ENCODE data around the gene SCMH1. TPM values are rescaled to one million over a fixed set of nuclear protein-coding genes. Genes with fewer than 3 reads are reported as not detected.

Gene SCMH1
- total RNA-seq, 1 experiment from 2014 or later, result 16.5 TPM

GRCh38 chr1:41241354-41241748 lies 755 bp downstream of the SCMH1 start:
- no peaks in the 10 kb centered on the region for H3K36me3 Mint-ChIP-seq (ENCODE audit: insufficient read depth in 1 of 3, low read depth in 3 of 3)
- no CpG with 5 or more reads among the region's 45 CpGs for WGBS (ENCODE audit: extremely low coverage, insufficient read length, low lambda C conversion rate)

More at GRCh38 chr1:41241354-41241748, 755 bp downstream of the SCMH1 start:
- H3T11ph ChIP-seq (ENCODE audit: low read length), result no peak overlapping the region
- H3K27me3 Mint-ChIP-seq (ENCODE audit: low read depth), result peaks cover 28% of the 10 kb centered on the region
- TF ChIP-seq, protein P1, sequence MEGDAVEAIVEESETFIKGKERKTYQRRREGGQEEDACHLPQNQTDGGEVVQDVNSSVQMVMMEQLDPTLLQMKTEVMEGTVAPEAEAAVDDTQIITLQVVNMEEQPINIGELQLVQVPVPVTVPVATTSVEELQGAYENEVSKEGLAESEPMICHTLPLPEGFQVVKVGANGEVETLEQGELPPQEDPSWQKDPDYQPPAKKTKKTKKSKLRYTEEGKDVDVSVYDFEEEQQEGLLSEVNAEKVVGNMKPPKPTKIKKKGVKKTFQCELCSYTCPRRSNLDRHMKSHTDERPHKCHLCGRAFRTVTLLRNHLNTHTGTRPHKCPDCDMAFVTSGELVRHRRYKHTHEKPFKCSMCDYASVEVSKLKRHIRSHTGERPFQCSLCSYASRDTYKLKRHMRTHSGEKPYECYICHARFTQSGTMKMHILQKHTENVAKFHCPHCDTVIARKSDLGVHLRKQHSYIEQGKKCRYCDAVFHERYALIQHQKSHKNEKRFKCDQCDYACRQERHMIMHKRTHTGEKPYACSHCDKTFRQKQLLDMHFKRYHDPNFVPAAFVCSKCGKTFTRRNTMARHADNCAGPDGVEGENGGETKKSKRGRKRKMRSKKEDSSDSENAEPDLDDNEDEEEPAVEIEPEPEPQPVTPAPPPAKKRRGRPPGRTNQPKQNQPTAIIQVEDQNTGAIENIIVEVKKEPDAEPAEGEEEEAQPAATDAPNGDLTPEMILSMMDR (conservative IDR thresholded peaks at IDR 0.05), result no peak
- no peak overlapping the region for H4K5ac ChIP-seq (ENCODE audit: insufficient read length, low read depth, low read length)
- DNase-seq, result peak; percentile 61
- peaks cover 6% of the 10 kb centered on the region for H3K79me1 ChIP-seq (ENCODE audit: insufficient read depth, low read depth, low read length, poor library complexity, severe bottlenecking)
- H3K18ac ChIP-seq (ENCODE audit: insufficient read length, low read depth, low read length), result no peak overlapping the region
- peak overlapping the region; percentile 62 for H3K4me2 ChIP-seq (ENCODE audit: insufficient read depth, insufficient read length, low read length)
- no peak overlapping the region for H3K27ac ChIP-seq (ENCODE audit: insufficient read length, low read depth, low read length)
- no peak overlapping the region for H4K91ac ChIP-seq (ENCODE audit: insufficient read length, low read depth, low read length)
- peaks cover 4% of the 10 kb centered on the region for H3K23me2 ChIP-seq (ENCODE audit: insufficient read length, low read depth, low read length, poor library complexity, severe bottlenecking)
- H3K27ac Mint-ChIP-seq, result no peak overlapping the region
- H3K4me1 ChIP-seq (ENCODE audit: insufficient read depth, low read length), result peaks cover 2% of the 10 kb centered on the region; the same call in 1 of the 2 replicates
- no peak overlapping the region for H3K4ac ChIP-seq (ENCODE audit: low read depth, low read length)
- no peak overlapping the region for H2AFZ ChIP-seq (ENCODE audit: low read length)
- peaks cover 3% of the 10 kb centered on the region; the same call in 1 of the 2 replicates for H3K79me2 ChIP-seq (ENCODE audit: insufficient read depth, low read length)
- no peak overlapping the region for H2BK5ac ChIP-seq (ENCODE audit: insufficient read length, low read length)
- H3K27me3 ChIP-seq (ENCODE audit: insufficient read depth, low read length), result no peaks in the 10 kb centered on the region
- peaks cover 15 to 19% of the 10 kb centered on the region in 2 experiments for H3K4me1 Mint-ChIP-seq
- no peak overlapping the region for H2BK120ac ChIP-seq (ENCODE audit: low read depth, low read length, poor library complexity, severe bottlenecking)
- H3K56ac ChIP-seq (ENCODE audit: insufficient read length, low read depth, low read length), result no peak overlapping the region
- H4K20me1 ChIP-seq (ENCODE audit: control insufficient read depth, insufficient read depth, insufficient read length), result no peaks in the 10 kb centered on the region
- H3K14ac ChIP-seq (ENCODE audit: insufficient read depth, low read length), result peak overlapping the region; percentile 31; the same call in 1 of the 2 replicates
- no peak overlapping the region for H4K8ac ChIP-seq (replicated peaks; ENCODE audit: insufficient read length, low read depth, low read length)
- H2BK12ac ChIP-seq (ENCODE audit: insufficient read length, low read depth, low read length), result no peak overlapping the region
- no peaks in the 10 kb centered on the region for H3K9me3 Mint-ChIP-seq
- H2BK20ac ChIP-seq (ENCODE audit: low read depth, low read length, poor library complexity, severe bottlenecking), result no peak overlapping the region
- H3K9ac ChIP-seq (ENCODE audit: extremely low read depth, insufficient read length, low read length), result no peak overlapping the region
- H3K4me3 Mint-ChIP-seq, result peak overlapping the region; percentile 69 to 85
- H2BK15ac ChIP-seq (ENCODE audit: low read depth, low read length), result no peak overlapping the region
- H2AK5ac ChIP-seq (ENCODE audit: insufficient read length, low read length), result no peak overlapping the region
- no peak overlapping the region for H3K23ac ChIP-seq (ENCODE audit: insufficient read length, low read depth, low read length)
- no peaks in the 10 kb centered on the region for H3K9me3 ChIP-seq (ENCODE audit: control insufficient read depth, low read depth, low read length)

All from H9 (cell line).